Astrocyte of the cerebellum (primary cell): Measurements from ENCODE around the gene TRABD.

Experiments used
- DNase-seq: peaks from one replicate; pipeline ENCODE4 v3.0.0-alpha.2; 2011; ENCODE audit warnings: low read depth
- H3K4me3 ChIP-seq: 2 replicates; pipeline ENCODE4 v1.5.1; 2011; ENCODE audit warnings: mild to moderate bottlenecking, low read depth, low read length, moderate library complexity
- CTCF ChIP-seq: IDR thresholded peaks from 2 replicates; pipeline ENCODE4 v1.5.1; 2012; ENCODE audit warnings: low read length, low read depth, moderate library complexity, mild to moderate bottlenecking; ENCODE audit errors: missing control alignments
- in situ Hi-C: cut with HindIII; loops from 2 replicates; pipeline ENCODE4 v1.10.0; 2017; ENCODE audit warnings: low sequenced_read_pairs

The TRABD gene

GRCh38 chr22:50205781-50206569 is 20.3 kb downstream of the TRABD start:
- no peak for DNase-seq
- no peak for TF ChIP-seq CTCF
- in situ Hi-C loops = no loop called here
- no peak overlapping the region for H3K4me3 ChIP-seq

GRCh38 chr22:50206599-50206998 is 20.9 kb downstream of the TRABD start:
- DNase-seq = no peak
- no peak overlapping the region for H3K4me3 ChIP-seq
- in situ Hi-C loops = no loop called here
- TF ChIP-seq CTCF = peak; percentile 51

- H3K4me3 ChIP-seq = no peak overlapping the region
- in situ Hi-C loops = no loop called here
- DNase-seq = no peak
- TF ChIP-seq CTCF = no peak
These were observed 21.8 kb downstream of the TRABD start for GRCh38 chr22:50207383-50208140.

GRCh38 chr22:50208430-50208938 is 22.8 kb downstream of the TRABD start:
- no peak for TF ChIP-seq CTCF
- no peak overlapping the region for H3K4me3 ChIP-seq
- DNase-seq = no peak
- in situ Hi-C loops = no loop called here

GRCh38 chr22:50208939-50209892 is 23.5 kb downstream of the TRABD start:
- DNase-seq = no peak
- TF ChIP-seq CTCF = no peak
- no peak overlapping the region for H3K4me3 ChIP-seq
- in situ Hi-C loops = no loop called here

GRCh38 chr22:50209893-50210292 is 24.2 kb downstream of the TRABD start:
- no peak overlapping the region for H3K4me3 ChIP-seq
- in situ Hi-C loops = no loop called here
- peak; percentile 94 for TF ChIP-seq CTCF
- DNase-seq = peak; percentile 45
